Subcutaneous adipose tissue (tissue), 4 donors: ENCODE measurements around the gene MAP2K5. TPM values are rescaled to one million over a fixed set of nuclear protein-coding genes. Genes with fewer than 3 reads are reported as not detected.

ENCODE experiments used
- total RNA-seq, 4 donors: library from RNA; depleted of rRNA; stranded (reverse); fragments of >200 nt; gene quantifications; one replicate each; pipeline ENCODE4 v1.1.0, GENCODE V29; 2016
- TF ChIP-seq, protein P1 (sequence below): fragments of 450-650 bp; IDR thresholded peaks from one replicate; pipeline ENCODE4 v1.5.1; 2016; ENCODE audit warnings: low read depth, mild to moderate bottlenecking, control low read depth, antibody characterized with exemption, moderate library complexity

The MAP2K5 gene
- total RNA-seq, 4 donors from 2014 or later = 20.7 to 23.4 (median 22.3) TPM

DNA sequence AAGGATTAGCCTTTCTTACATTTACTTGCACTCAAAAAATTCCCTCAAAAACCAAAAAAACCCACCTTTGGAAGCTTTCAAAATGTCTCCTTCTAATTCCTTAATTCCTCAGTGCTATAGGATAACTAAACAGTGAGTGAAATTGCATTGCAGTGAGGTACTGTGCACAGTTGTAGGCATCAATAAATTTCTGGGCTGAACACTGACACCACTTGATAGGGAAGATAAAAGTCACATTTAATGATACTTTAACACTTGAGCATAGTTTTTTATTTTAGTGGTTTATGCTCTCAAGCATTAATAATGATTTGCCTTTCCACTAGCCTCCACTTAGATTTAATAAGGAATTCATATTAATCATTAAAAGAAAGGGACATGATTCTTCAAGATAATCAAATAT is 52.3 kb downstream of the MAP2K5 start:
- TF ChIP-seq, protein P1, sequence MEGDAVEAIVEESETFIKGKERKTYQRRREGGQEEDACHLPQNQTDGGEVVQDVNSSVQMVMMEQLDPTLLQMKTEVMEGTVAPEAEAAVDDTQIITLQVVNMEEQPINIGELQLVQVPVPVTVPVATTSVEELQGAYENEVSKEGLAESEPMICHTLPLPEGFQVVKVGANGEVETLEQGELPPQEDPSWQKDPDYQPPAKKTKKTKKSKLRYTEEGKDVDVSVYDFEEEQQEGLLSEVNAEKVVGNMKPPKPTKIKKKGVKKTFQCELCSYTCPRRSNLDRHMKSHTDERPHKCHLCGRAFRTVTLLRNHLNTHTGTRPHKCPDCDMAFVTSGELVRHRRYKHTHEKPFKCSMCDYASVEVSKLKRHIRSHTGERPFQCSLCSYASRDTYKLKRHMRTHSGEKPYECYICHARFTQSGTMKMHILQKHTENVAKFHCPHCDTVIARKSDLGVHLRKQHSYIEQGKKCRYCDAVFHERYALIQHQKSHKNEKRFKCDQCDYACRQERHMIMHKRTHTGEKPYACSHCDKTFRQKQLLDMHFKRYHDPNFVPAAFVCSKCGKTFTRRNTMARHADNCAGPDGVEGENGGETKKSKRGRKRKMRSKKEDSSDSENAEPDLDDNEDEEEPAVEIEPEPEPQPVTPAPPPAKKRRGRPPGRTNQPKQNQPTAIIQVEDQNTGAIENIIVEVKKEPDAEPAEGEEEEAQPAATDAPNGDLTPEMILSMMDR = no peak

DNA sequence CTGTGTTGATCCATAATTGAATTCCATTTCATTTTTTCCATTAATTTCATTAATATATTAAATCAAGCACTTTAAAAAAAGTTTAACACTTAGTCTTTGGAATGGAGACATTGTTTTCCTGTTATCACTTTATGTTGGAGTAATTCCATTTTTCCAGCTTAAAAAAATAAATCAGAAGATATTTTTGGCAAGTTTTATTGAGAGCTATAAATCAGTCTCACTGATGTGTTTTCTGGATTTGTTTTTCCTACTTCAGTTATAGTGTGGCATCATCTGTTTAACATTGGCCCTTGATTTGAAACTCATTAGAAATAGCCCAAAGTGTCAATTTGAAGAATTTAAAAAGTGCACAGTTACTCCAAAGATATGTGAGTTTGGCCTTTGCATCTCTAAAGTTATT is 53.1 kb downstream of the MAP2K5 start:
- TF ChIP-seq, protein P1 = no peak

DNA sequence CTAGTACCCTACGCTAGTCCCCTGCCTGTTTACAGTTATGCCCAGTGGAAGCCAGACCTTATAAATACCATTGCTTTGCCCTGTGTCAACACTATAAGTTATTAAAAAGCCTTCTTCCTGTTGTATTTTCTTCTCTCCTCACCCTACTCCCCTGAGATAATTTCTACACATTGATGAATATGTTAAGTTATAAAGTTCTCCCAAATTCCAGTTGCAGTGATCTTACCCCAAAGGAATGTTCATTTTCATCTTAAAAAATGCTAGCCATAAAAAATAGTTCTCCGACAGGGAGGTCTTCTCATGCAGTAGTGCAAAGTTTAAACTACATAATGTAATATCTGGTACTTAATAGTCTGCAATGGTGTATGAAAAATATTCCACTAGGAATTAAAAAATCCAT is 58.6 kb downstream of the MAP2K5 start:
- TF ChIP-seq, protein P1 = no peak

DNA sequence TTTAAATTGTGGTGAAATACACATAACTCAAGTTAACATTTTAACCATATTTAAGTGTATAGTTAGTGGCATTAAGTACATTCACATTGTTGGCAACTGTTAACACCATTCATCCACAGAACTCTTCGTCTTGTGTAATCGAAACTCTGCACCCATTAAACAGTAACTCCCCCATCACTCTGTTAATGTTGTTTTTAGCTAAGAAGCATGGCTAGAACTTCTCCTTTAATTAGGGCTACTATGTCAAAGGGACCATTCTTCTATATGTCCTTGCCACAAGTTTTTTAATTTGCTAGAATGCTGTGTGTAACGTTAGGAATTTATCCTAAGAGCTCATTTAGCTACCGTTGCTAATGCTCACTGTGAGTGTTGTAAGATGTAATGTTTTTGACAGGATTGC is 60.6 kb downstream of the MAP2K5 start:
- TF ChIP-seq, protein P1 = no peak

DNA sequence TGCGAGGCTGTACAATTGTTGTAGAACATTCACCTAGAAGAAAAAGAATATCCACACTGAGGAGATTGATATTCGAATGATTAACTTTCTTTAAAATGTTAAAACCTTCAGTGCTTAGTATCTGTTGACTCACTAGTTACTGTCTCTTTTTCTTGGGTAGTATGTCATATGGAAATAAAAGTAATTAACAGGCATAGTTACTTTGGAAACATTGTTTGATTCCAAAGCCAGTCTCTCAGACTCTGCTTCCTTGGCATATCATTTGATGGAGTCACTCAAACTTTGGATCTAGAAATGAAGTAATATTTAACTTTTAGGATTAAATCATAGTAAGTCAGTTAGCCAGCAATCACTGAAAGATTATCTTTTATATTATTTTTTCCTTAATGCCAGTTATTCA is 63.4 kb downstream of the MAP2K5 start:
- TF ChIP-seq, protein P1 = no peak

DNA sequence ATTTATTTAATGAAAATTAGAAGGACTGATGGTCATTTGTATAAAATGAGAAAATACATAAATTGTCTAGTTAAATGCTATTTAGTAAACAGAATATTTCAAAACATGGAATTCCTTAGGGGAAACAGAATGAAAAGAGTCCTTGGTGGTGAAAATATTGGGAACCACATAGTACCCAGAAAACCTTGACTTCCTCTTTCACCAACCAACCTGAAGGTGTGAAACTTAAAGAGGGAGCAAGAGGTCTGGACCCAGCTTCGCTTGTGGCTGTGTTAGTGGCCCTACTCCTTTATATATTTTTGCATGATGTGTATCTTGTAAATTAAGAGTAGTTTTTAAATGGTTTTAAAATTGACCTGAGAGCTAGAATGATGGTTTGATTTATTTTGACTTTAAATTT is 64.2 kb downstream of the MAP2K5 start:
- TF ChIP-seq, protein P1 = no peak

DNA sequence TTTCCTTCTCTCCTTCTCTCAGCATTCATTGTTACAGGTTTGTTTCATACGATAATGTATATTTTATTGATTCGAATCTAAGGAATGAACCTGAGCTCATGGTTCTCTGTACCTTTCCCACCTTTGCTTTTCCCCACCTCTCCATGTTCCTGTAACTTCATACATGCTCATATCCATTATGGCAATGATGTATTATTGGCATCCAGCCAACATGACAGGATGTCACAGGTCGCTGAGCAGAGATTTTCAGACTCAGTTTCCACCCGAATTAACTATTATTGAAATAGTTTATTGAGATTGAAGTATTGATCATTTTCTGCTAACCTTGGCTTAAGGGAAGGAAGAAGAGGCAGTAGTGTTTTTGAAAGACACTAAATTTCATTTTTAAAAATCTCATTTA is 64.8 kb downstream of the MAP2K5 start:
- TF ChIP-seq, protein P1 = no peak
